HCT116 (cell line): ENCODE results near the gene MCF2L2.

ENCODE experiments used
- EZH2 ChIP-seq: fragments of 200-600 bp; sonication (generic); IDR thresholded peaks from 2 replicates; pipeline ENCODE4 v1.6.1; 2017; ENCODE audit warnings: antibody characterized with exemption, mixed run types
- EZH2phosphoT487 ChIP-seq: fragments of 200-600 bp; IDR thresholded peaks from 2 replicates; pipeline ENCODE4 v1.6.1; 2018; ENCODE audit warnings: antibody characterized with exemption, borderline replicate concordance
- POLR2A ChIP-seq: IDR thresholded peaks from 2 replicates; pipeline ENCODE4 v1.7.0; 2011; ENCODE audit warnings: borderline replicate concordance; ENCODE audit not compliant: insufficient read depth, insufficient read length; ENCODE audit errors: extremely low read depth
- RAD21 ChIP-seq: IDR thresholded peaks from 2 replicates; pipeline ENCODE4 v1.6.1; 2012; ENCODE audit warnings: low read depth, mild to moderate bottlenecking
- SP1 ChIP-seq: IDR thresholded peaks from 2 replicates; pipeline ENCODE4 v1.6.1; 2012; ENCODE audit warnings: low read depth
- SRF ChIP-seq: IDR thresholded peaks from 2 replicates; pipeline ENCODE4 v1.6.1; 2012; ENCODE audit warnings: low read depth
- ZNF274 ChIP-seq: fragments of 200-500 bp; sonication (Bioruptor generic); IDR thresholded peaks from 2 replicates; pipeline ENCODE4 v1.6.1; 2014; ENCODE audit warnings: mild to moderate bottlenecking, low read depth, low read length, inconsistent platforms
- TF ChIP-seq, protein P1 (sequence below), 3 experiments: fragments of 200-600 bp in 1 of 3; sonication (generic) in 1 of 3; IDR thresholded peaks in 2 of 3; conservative IDR thresholded peaks in 1 of 3; 2 replicates each; pipeline ENCODE4 v1.5.1; 2012 to 2017; ENCODE audit warnings: low read depth in 2 of 3, low read length in 2 of 3, antibody characterized with exemption in 1 of 3, borderline replicate concordance in 1 of 3, control low read depth in 1 of 3, mild to moderate bottlenecking in 1 of 3, mixed read lengths in 1 of 3, mixed run types in 1 of 3, moderate library complexity in 1 of 3; ENCODE audit not compliant: insufficient read depth in 1 of 3
- TF ChIP-seq, protein P2 (sequence below): IDR thresholded peaks from 2 replicates; pipeline ENCODE4 v1.6.1; 2012; ENCODE audit warnings: low read depth
- TF ChIP-seq, protein P3 (sequence below): IDR thresholded peaks from 2 replicates; pipeline ENCODE4 v1.6.1; 2011; ENCODE audit warnings: mild to moderate bottlenecking, low read length, moderate library complexity; ENCODE audit not compliant: insufficient replicate concordance; ENCODE audit errors: extremely low read depth

DNA sequence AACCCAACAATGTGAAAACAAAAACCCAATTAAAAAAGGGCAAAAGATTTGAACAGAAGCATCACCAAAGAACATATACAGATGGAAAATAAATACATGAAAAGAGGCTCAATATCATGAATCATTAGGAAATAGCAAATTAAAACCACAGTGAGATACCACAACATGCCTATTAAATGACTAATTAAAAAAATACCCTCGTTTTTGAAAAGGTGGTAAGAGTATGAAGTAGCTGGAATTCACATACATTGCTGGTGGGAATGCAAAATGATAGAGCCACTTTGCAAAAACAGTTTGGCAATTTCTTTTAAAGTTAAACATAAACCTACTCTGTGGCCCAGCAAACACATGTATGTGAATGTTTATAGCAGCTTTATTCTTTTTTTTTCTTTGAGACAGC lies 99.6 kb downstream of the MCF2L2 start:
- TF ChIP-seq, protein P1, sequence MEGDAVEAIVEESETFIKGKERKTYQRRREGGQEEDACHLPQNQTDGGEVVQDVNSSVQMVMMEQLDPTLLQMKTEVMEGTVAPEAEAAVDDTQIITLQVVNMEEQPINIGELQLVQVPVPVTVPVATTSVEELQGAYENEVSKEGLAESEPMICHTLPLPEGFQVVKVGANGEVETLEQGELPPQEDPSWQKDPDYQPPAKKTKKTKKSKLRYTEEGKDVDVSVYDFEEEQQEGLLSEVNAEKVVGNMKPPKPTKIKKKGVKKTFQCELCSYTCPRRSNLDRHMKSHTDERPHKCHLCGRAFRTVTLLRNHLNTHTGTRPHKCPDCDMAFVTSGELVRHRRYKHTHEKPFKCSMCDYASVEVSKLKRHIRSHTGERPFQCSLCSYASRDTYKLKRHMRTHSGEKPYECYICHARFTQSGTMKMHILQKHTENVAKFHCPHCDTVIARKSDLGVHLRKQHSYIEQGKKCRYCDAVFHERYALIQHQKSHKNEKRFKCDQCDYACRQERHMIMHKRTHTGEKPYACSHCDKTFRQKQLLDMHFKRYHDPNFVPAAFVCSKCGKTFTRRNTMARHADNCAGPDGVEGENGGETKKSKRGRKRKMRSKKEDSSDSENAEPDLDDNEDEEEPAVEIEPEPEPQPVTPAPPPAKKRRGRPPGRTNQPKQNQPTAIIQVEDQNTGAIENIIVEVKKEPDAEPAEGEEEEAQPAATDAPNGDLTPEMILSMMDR (IDR thresholded peaks at IDR 0.05 in 2 of 3, conservative IDR thresholded peaks at IDR 0.05 in 1 of 3; ENCODE audit: borderline replicate concordance in 1 of 3, insufficient read depth in 1 of 3, low read depth in 2 of 3, low read length in 2 of 3) = no peak
- TF ChIP-seq EZH2 (no peak), POLR2A (no peak), RAD21 (no peak), SRF (no peak), ZNF274 (no peak), SP1 (no peak), EZH2phosphoT487 (no peak)
- TF ChIP-seq, protein P2, sequence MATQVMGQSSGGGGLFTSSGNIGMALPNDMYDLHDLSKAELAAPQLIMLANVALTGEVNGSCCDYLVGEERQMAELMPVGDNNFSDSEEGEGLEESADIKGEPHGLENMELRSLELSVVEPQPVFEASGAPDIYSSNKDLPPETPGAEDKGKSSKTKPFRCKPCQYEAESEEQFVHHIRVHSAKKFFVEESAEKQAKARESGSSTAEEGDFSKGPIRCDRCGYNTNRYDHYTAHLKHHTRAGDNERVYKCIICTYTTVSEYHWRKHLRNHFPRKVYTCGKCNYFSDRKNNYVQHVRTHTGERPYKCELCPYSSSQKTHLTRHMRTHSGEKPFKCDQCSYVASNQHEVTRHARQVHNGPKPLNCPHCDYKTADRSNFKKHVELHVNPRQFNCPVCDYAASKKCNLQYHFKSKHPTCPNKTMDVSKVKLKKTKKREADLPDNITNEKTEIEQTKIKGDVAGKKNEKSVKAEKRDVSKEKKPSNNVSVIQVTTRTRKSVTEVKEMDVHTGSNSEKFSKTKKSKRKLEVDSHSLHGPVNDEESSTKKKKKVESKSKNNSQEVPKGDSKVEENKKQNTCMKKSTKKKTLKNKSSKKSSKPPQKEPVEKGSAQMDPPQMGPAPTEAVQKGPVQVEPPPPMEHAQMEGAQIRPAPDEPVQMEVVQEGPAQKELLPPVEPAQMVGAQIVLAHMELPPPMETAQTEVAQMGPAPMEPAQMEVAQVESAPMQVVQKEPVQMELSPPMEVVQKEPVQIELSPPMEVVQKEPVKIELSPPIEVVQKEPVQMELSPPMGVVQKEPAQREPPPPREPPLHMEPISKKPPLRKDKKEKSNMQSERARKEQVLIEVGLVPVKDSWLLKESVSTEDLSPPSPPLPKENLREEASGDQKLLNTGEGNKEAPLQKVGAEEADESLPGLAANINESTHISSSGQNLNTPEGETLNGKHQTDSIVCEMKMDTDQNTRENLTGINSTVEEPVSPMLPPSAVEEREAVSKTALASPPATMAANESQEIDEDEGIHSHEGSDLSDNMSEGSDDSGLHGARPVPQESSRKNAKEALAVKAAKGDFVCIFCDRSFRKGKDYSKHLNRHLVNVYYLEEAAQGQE = no peak
- TF ChIP-seq, protein P3, sequence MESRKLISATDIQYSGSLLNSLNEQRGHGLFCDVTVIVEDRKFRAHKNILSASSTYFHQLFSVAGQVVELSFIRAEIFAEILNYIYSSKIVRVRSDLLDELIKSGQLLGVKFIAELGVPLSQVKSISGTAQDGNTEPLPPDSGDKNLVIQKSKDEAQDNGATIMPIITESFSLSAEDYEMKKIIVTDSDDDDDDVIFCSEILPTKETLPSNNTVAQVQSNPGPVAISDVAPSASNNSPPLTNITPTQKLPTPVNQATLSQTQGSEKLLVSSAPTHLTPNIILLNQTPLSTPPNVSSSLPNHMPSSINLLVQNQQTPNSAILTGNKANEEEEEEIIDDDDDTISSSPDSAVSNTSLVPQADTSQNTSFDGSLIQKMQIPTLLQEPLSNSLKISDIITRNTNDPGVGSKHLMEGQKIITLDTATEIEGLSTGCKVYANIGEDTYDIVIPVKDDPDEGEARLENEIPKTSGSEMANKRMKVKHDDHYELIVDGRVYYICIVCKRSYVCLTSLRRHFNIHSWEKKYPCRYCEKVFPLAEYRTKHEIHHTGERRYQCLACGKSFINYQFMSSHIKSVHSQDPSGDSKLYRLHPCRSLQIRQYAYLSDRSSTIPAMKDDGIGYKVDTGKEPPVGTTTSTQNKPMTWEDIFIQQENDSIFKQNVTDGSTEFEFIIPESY = no peak
